Activated CD4-positive, alpha-beta T cell treated with anti-CD3 and anti-CD28 coated beads for 36 hours (primary cell): Measurements from ENCODE around the gene SOWAHD. TPM values are rescaled to one million over a fixed set of nuclear protein-coding genes. Genes with fewer than 3 reads are reported as not detected.
"Not testable (repeated sequence)": the region's sequence is repeated elsewhere in the genome, so short reads cannot be mapped to it uniquely, and the experiment has no call there.

Experiments used
- ATAC-seq: fragments of 200-7000 bp; cut with Tn5 transposase; one replicate; pipeline ENCODE4 v1.10.0; 2021; ENCODE audit warnings: mild to moderate bottlenecking, moderate library complexity
- CTCF ChIA-PET: fragments of 350-600 bp; sonication (Branson Sonifier 250); formaldehyde crosslinking; loops from one replicate; lab custom pipeline; 2021; ENCODE audit warnings: antibody characterized with exemption; lab: Charles Lee
- POLR2A ChIA-PET: fragments of 350-600 bp; sonication (Branson Sonifier 250); formaldehyde crosslinking; loops from one replicate; lab custom pipeline; 2021; ENCODE audit warnings: antibody characterized with exemption, inconsistent platforms; lab: Charles Lee
- DNase-seq: peaks from one replicate; pipeline ENCODE4 v3.0.0-alpha.2; 2020
- H3K27ac Mint-ChIP-seq: one replicate; pipeline ENCODE4 v1.8.0; 2021; ENCODE audit warnings: mixed read lengths
- H3K27me3 Mint-ChIP-seq: one replicate; pipeline ENCODE4 v1.8.0; 2021; ENCODE audit warnings: mixed read lengths
- H3K36me3 Mint-ChIP-seq: one replicate; pipeline ENCODE4 v1.8.0; 2021; ENCODE audit warnings: low read depth, mixed read lengths
- H3K4me1 Mint-ChIP-seq: one replicate; pipeline ENCODE4 v1.8.0; 2021; ENCODE audit warnings: mixed read lengths
- H3K4me3 Mint-ChIP-seq: one replicate; pipeline ENCODE4 v1.8.0; 2021; ENCODE audit warnings: mild to moderate bottlenecking, moderate library complexity, mixed read lengths
- H3K9me3 Mint-ChIP-seq: one replicate; pipeline ENCODE4 v1.8.0; 2021; ENCODE audit warnings: low read depth, mixed read lengths
- intact Hi-C, 2 experiments: fragments of 100-400 bp; cut with DNase I in 1 of 2; cut with micrococcal nuclease in 1 of 2; formaldehyde crosslinking; loops; one replicate each; pipeline versions ENCODE4 v1.14.2 to v1.15.1; 2022 to 2024; cut with DNase I, micrococcal nuclease
- total RNA-seq, 2 experiments: library from RNA; stranded (reverse); gene quantifications; one replicate each; pipeline ENCODE4 v1.2.3, GENCODE V29; 2021

SOWAHD gene
- total RNA-seq, 2 experiments from 2014 or later = 0.11 to 0.30 TPM

GRCh38 chrX:119736206-119736764 lies 22.1 kb upstream of the SOWAHD start:
- Mint-ChIP-seq H3K4me3 (no peak overlapping the region), H3K4me1 (no peaks in the 10 kb centered on the region), H3K36me3 (no peaks in the 10 kb centered on the region), H3K9me3 (no peaks in the 10 kb centered on the region), H3K27me3 (no peaks in the 10 kb centered on the region), H3K27ac (no peak overlapping the region)
- ATAC-seq = no peak
- POLR2A ChIA-PET = no interaction called here
- intact Hi-C loops = no loop called here
- no peak for DNase-seq
- CTCF ChIA-PET = interaction anchor here (1.1 to 1.5 kb wide), 2 partner anchors 19 to 22 kb away, joined by 3 to 4 read pairs; partner anchors contain the start of gene SOWAHD

- Mint-ChIP-seq H3K4me1 (no peaks in the 10 kb centered on the region), H3K27ac (no peak overlapping the region), H3K27me3 (no peaks in the 10 kb centered on the region), H3K4me3 (no peak overlapping the region), H3K9me3 (no peaks in the 10 kb centered on the region), H3K36me3 (no peaks in the 10 kb centered on the region)
- intact Hi-C loops = no loop called here
- POLR2A ChIA-PET = no interaction called here
- ATAC-seq = no peak
- CTCF ChIA-PET = interaction anchor here (2.1 kb wide), 1 partner anchor 9 kb away, joined by 5 read pairs; no protein-coding TSS in a partner anchor
- DNase-seq = no peak
These were observed 19.6 kb upstream of the SOWAHD start for GRCh38 chrX:119738742-119739141.

- intact Hi-C loops = no loop called here
- POLR2A ChIA-PET = interaction anchor here (0.6 kb wide), 1 partner anchor 157 kb away, joined by 3 read pairs; no protein-coding TSS in a partner anchor
- no peaks in the 10 kb centered on the region for H3K27me3 Mint-ChIP-seq
These were observed 13.0 kb upstream of the SOWAHD start for GRCh38 chrX:119745283-119745848.

GRCh38 chrX:119750131-119750530 lies 8.3 kb upstream of the SOWAHD start:
- ATAC-seq, POLR2A ChIA-PET, H3K27me3 Mint-ChIP-seq, H3K4me3 Mint-ChIP-seq, CTCF ChIA-PET, H3K36me3 Mint-ChIP-seq, H3K27ac Mint-ChIP-seq, H3K9me3 Mint-ChIP-seq, DNase-seq: not testable (repeated sequence)
- H3K4me1 Mint-ChIP-seq = peaks cover 14% of the 10 kb centered on the region
- intact Hi-C loops = loop anchor here (10.0 kb wide), 5 partner anchors 125 to 495 kb away; partner anchors contain the start of genes NDUFA1 (in 2 of the 2), RNF113A (in 2 of the 2), NKAP (in 1 of the 2) and NKRF (in 1 of the 2)

More at GRCh38 chrX:119745283-119745848, 13.0 kb upstream of the SOWAHD start:
- no peak for DNase-seq
- H3K9me3 Mint-ChIP-seq = no peaks in the 10 kb centered on the region
- H3K4me1 Mint-ChIP-seq = no peaks in the 10 kb centered on the region
- CTCF ChIA-PET = interaction anchor here (0.6 kb wide), 1 partner anchor 18 kb away, joined by 3 read pairs; no protein-coding TSS in a partner anchor
- H3K36me3 Mint-ChIP-seq = no peaks in the 10 kb centered on the region
- H3K4me3 Mint-ChIP-seq = no peak overlapping the region
- H3K27ac Mint-ChIP-seq = no peak overlapping the region
- no peak for ATAC-seq

- H3K9me3 Mint-ChIP-seq, DNase-seq, POLR2A ChIA-PET, H3K27ac Mint-ChIP-seq, ATAC-seq, H3K4me3 Mint-ChIP-seq, H3K36me3 Mint-ChIP-seq, H3K27me3 Mint-ChIP-seq, CTCF ChIA-PET: not testable (repeated sequence)
- peaks cover 21% of the 10 kb centered on the region for H3K4me1 Mint-ChIP-seq
- intact Hi-C loops = loop anchor here (10.0 kb wide), 5 partner anchors 124 to 494 kb away; partner anchors contain the start of genes NDUFA1 (in 2 of the 2), RNF113A (in 2 of the 2), NKAP (in 1 of the 2) and NKRF (in 1 of the 2)
These were observed 7.6 kb upstream of the SOWAHD start for GRCh38 chrX:119750751-119751150.

- DNase-seq (no peak), ATAC-seq (no peak)
- no peaks in the 10 kb centered on the region for H3K27me3 Mint-ChIP-seq
- H3K4me3 Mint-ChIP-seq = no peak overlapping the region
- peaks cover 42% of the 10 kb centered on the region for H3K4me1 Mint-ChIP-seq
- peak overlapping the region; percentile 97 for H3K27ac Mint-ChIP-seq
- ChIA-PET POLR2A (no interaction called here), CTCF (interaction anchor here (0.8 kb wide), 1 partner anchor 9 kb away, joined by 3 read pairs; no protein-coding TSS in a partner anchor)
- no peaks in the 10 kb centered on the region for H3K36me3 Mint-ChIP-seq
- intact Hi-C loops = loop anchor here (1.0 to 10.0 kb wide), 8 partner anchors 122 to 492 kb away; partner anchors contain the start of genes NDUFA1 (in 2 of the 2), NKRF (in 2 of the 2), RNF113A (in 2 of the 2) and NKAP (in 1 of the 2)
- H3K9me3 Mint-ChIP-seq = no peaks in the 10 kb centered on the region
These were observed 5.4 kb upstream of the SOWAHD start for GRCh38 chrX:119753001-119753400.

GRCh38 chrX:119753639-119754257 lies 4.6 kb upstream of the SOWAHD start:
- ChIA-PET CTCF (interaction anchor here (0.7 to 1.2 kb wide), 8 partner anchors 8 to 236 kb away, joined by 3 to 6 read pairs (median 3); no protein-coding TSS in a partner anchor), POLR2A (interaction anchor here (0.5 to 1.5 kb wide), 3 partner anchors 38 to 148 kb away, joined by 4 read pairs; partner anchors contain the start of gene RPL39)
- H3K4me1 Mint-ChIP-seq = peaks cover 42% of the 10 kb centered on the region
- peak overlapping the region; percentile 97 for H3K27ac Mint-ChIP-seq
- ATAC-seq (peak; percentile 51), DNase-seq (peak; percentile 67)
- no peaks in the 10 kb centered on the region for H3K9me3 Mint-ChIP-seq
- peak overlapping the region; percentile 39 for H3K4me3 Mint-ChIP-seq
- intact Hi-C loops = loop anchor here (1.0 to 10.0 kb wide), 10 partner anchors 71 to 491 kb away; partner anchors contain the start of genes NDUFA1 (in 2 of the 2), NKRF (in 2 of the 2), RNF113A (in 2 of the 2) and NKAP (in 1 of the 2)
- no peaks in the 10 kb centered on the region for H3K27me3 Mint-ChIP-seq
- H3K36me3 Mint-ChIP-seq = no peaks in the 10 kb centered on the region

- CTCF ChIA-PET = interaction anchor here (0.6 to 1.4 kb wide), 4 partner anchors 26 to 274 kb away, joined by 3 to 5 read pairs (median 4); no protein-coding TSS in a partner anchor
- intact Hi-C loops = loop anchor here (1.0 to 10.0 kb wide), 11 partner anchors 35 to 489 kb away; partner anchors contain the start of genes NDUFA1 (in 2 of the 2), RNF113A (in 2 of the 2), RPL39 (in 2 of the 2) and SEPTIN6 (in 2 of the 2)
These were observed 2.3 kb upstream of the SOWAHD start for GRCh38 chrX:119755981-119756533.

GRCh38 chrX:119756926-119757635 lies 1.3 kb upstream of the SOWAHD start:
- intact Hi-C loops = loop anchor here (1.0 to 10.0 kb wide), 9 partner anchors 34 to 488 kb away; partner anchors contain the start of genes NDUFA1 (in 2 of the 2), RNF113A (in 2 of the 2), RPL39 (in 2 of the 2) and SEPTIN6 (in 2 of the 2)
- peak overlapping the region; percentile 66 for H3K4me3 Mint-ChIP-seq
- DNase-seq = peak; percentile 12
- H3K27ac Mint-ChIP-seq = peak overlapping the region; percentile 97
- H3K4me1 Mint-ChIP-seq = peaks cover 42% of the 10 kb centered on the region
- ChIA-PET POLR2A (interaction anchor here (0.6 to 2.4 kb wide), 4 partner anchors 32 to 96 kb away, joined by 3 to 16 read pairs (median 4); partner anchors contain the start of genes SEPTIN6 and UPF3B), CTCF (interaction anchor here (0.6 to 2.3 kb wide), 6 partner anchors 27 to 275 kb away, joined by 3 to 8 read pairs (median 4); no protein-coding TSS in a partner anchor)
- ATAC-seq = no peak
- no peaks in the 10 kb centered on the region for H3K36me3 Mint-ChIP-seq
- H3K27me3 Mint-ChIP-seq = no peaks in the 10 kb centered on the region
- no peaks in the 10 kb centered on the region for H3K9me3 Mint-ChIP-seq

More at GRCh38 chrX:119755981-119756533, 2.3 kb upstream of the SOWAHD start:
- ATAC-seq = peak; percentile 69
- H3K4me3 Mint-ChIP-seq = peak overlapping the region; percentile 51
- peak overlapping the region; percentile 97 for H3K27ac Mint-ChIP-seq
- H3K4me1 Mint-ChIP-seq = peaks cover 42% of the 10 kb centered on the region
- H3K27me3 Mint-ChIP-seq = no peaks in the 10 kb centered on the region
- no peaks in the 10 kb centered on the region for H3K36me3 Mint-ChIP-seq
- peak; percentile 79 for DNase-seq
- POLR2A ChIA-PET = interaction anchor here (0.6 to 2.4 kb wide), 6 partner anchors 29 to 182 kb away, joined by 3 to 16 read pairs (median 4); partner anchors contain the start of genes RPL39, SEPTIN6 and UBE2A
- H3K9me3 Mint-ChIP-seq = no peaks in the 10 kb centered on the region
